NCI-H345 treated with DMSO at 0.1 percent for 48 hours (cell line): Measurements from ENCODE around the gene B4GALT3.
A peak's percentile ranks its signal among the peaks of the same experiment; 100 is the strongest.

Source experiments
- DNase-seq: peaks from one replicate; lab custom pipeline; 2025; ENCODE audit not compliant: unreplicated experiment; lab: John Stamatoyannopoulos, UW

Gene B4GALT3

DNA sequence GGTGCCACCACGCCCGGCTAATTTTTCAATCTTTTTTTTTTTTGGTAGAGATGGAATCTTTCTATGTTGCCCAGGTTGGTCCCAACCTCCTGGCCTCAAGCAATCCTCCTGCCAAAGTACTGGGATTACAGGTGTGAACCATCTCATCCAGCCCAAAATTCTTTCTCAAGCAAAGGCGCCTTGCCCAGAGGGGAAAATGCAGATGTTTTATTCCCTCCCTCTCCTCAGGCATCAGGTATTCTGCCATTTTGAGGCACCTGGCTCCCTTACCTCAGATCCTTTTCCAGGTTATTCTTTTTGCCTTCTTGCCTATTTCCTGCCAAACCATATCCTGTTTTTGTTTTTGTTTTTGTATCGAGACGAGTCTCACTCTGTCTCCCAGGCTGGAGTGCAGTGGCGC lies 11.1 kb upstream of the B4GALT3 start:
- DNase-seq, result no peak

DNA sequence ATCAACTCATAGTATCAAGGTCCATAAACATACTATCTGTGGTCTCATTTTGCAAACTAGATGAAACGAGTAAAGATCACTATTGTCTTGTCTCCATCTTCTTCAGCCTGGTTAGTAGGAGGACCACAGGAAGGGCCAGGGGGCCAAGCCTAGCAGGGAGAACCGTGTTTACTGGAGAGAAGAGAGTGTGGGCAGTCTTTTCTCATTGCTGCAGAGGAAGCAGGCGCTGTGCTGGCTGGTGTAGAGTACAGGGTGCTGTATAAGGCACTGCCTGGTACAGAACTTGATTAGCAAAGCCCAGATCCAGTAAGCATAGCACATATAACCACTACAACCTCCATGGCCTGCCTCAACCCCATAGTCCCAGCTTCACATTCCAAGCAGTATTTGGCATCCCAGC lies 10.0 kb upstream of the B4GALT3 start:
- DNase-seq, result no peak

DNA sequence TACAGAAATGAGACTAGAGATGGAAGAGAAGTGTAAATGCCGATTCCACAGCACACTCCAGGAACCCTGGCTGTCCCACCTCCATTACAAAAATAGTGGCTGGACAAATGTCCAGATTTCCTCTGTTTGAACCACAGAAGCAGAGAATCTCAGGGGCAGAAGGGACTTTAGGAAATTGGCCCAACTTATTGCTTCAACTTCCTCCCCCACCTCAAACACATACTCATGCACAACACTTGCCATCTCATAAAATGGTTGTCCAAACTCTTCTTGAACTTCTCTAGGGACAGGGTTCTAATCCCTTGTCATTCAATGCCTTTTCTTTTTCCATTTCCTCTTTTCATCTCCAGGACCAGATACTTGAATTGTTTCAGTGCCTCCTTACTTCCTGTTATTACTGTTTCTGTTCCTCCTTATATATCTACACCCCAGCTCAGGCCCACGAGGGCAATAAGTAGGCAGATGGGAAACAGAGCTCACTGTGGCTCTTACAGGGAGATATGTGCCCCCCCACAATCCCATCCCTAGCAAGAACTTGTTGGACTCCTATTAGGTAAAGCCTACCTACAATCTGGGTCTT lies 8.5 kb upstream of the B4GALT3 start:
- DNase-seq, result no peak

DNA sequence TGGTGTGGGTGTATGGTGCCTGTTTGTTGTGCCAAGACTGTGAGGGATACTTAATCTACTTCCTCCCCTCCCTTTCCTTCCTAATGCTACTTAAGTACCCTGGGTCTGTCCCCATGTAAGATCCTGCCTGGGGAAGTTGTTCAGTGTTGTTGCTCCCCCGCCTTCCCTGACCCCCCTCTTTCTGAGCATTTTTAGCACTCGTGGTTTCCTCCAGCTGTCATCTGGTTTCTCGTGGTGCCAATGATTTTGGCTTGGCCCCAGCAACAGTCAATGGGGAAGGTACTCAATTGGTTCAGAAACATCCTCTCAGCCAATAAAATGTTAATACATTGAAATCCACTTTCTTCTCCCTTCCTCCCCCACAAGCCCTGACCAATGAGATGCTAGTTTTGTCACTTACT lies 8.0 kb upstream of the B4GALT3 start:
- DNase-seq, result no peak

DNA sequence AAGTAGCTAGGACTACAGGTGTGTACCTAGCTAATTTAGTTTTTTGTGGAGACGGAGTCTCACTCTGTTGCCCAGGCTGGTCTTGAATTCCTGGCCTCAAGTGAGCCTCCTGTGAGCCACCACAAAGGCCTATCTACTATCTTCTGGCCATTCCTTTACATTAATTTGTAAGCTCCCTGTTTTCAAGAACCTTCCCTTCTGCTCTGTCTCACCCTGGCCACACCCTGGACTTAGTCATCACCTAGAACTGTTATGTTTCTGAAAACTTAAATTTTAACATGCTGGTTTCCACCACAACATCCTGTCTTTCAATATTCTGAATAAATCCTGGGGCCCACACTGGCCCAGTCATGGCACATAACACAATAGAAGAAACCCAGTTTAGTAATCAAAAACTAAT lies 4.9 kb upstream of the B4GALT3 start:
- no peak for DNase-seq

DNA sequence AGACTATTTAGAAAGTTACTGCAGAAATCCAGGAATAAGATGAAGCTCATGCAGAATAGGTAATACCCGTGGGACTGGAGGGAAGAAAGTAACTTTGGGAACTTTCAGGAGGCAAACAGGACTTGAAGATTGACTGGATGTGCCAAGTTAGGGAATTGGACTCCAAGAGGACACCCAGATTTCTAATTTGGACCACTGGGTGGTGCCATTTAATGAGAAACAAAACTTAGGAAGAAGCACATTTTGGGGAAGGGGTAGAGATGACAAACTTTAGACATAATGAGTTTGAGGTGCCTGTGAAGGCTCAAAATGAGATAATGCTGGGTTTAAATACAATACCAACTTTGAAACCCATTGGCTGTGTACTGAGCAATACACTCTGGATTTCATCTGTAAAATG lies 3.3 kb upstream of the B4GALT3 start:
- DNase-seq, result no peak

DNA sequence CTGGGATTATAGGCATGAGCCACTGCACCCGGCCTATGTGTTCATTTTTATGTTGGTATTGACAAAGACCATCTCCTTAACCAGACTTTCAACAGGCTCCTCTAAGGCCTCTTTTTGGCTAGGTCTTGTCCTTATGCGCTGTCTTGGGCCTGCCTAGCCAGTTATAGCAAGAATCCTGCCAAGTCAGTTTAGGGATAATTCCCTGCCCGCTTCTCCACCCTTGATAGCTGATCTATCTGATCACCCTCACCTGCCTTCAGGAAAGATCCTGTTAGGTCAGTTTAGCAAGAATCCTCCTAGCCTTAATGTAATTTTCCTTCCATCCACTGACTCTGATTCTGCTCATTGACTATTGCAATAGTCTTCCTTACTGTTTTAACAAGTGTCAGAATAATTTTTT lies 2.4 kb upstream of the B4GALT3 start:
- DNase-seq, result no peak

DNA sequence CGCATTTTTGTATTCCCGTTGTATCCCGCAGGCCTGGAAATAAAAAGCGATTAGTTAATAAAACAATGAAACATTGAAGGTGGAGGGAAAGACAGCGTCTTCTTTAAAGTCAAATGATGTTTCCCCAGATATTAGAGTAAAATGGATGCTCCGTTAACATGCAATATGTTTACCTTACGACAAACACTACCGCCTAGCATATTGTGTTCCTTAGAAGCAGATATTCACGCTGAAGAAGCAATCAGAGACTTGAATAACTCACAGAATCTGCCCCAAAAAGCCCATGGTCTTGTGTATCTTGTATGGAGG lies 583 bp upstream of the B4GALT3 start:
- DNase-seq, result no peak

DNA sequence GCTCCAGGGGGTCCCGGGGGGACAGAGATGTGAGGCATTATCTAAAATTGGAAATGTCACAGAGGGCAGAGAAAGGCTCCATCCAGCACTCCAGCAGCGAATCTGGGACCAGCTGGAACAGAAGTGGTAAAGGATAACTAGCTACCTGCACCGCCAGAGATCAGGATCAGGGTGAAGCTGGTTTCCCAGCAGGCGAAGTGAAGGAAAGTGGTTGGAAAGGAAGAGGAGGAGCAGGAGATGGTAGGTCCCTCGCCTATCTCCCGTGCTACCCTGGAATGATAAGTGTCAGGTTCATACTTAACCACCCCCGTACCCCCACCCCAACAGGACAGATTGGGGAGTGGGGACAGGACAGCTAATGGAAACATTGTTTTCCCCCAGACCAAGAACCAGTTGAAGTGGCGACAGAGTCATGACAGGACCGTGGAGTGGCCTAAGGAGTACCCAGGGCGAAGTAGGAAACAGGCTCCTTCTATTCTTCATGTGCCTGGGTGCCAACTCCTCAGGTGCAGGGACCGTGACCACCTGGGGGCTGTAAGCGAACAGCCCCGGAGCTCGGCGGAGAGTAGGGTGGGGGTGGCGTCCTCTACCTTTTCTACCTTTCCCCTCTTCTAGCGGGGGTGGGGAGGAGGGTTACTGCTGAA lies 717 bp downstream of the B4GALT3 start:
- no peak for DNase-seq

DNA sequence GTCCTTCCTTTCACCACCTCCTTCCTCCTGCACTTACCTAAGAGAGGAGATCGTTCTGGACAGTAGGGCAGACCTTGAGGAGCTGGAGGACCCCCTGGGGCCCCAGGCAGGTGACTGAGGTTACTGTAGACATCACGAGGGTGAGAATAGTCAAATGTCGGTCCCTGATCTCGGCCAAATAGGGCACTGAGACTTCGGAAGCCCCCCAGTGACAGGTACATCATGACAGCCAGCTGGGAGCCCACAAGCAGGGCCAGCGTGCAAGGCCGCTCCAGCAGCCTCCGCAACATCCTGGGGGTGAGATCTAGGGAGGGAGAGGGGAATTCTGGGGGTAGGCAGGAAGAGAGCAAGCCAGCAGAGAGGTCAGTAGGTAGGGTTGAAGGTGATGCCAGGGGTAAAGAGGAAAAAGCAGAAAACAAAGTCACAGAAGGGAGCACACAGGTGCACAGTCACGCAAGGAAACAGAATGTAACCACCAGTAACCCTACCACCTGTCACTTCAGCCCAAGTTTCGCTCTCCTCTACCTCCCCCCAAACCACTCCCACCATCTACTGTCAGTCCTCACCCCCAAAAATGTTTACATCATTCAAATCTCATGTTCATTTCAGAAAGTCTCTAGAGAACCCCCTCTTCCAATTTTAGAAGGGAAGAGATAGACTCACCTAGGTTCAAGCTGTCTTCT lies 1.4 kb downstream of the B4GALT3 start:
- no peak for DNase-seq

DNA sequence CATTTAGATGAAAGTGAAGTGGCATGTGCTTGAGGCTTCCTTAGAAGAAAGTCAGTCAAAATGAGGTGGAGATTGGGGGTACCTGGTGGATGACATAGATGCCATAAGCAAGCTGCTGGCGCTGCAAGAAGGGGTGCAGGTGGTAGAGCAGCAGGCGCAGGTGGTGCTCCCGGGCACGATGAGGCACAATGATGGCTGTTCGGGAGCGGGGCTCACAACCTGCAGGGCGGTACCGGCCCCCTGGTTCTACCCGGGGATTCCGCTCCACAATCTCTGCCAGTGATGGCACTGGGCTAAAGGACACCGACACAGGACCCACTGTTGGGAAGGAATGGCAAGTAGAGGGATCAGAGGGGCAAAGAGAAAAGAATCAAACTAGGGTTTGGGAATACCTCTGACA lies 2.4 kb downstream of the B4GALT3 start:
- DNase-seq, result no peak

DNA sequence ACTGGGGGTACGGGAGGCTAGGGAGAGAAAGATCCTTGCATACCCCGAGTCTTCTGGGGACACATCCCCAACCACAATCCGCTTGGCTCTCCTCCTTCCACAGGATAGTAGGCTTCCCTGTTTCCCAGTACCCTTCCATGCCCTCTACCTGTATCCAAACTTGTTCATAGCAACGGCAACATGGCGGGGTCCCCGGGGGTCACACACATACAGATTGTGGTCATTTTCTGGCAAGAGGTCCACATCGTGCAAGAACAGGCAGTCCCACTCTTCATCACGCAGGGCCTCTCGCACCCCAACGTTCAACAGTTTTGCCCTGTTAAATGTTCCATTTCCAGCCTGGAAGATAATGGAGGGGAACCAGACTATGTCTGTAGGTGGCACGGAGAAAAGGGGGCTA lies 3.6 kb downstream of the B4GALT3 start:
- no peak for DNase-seq

DNA sequence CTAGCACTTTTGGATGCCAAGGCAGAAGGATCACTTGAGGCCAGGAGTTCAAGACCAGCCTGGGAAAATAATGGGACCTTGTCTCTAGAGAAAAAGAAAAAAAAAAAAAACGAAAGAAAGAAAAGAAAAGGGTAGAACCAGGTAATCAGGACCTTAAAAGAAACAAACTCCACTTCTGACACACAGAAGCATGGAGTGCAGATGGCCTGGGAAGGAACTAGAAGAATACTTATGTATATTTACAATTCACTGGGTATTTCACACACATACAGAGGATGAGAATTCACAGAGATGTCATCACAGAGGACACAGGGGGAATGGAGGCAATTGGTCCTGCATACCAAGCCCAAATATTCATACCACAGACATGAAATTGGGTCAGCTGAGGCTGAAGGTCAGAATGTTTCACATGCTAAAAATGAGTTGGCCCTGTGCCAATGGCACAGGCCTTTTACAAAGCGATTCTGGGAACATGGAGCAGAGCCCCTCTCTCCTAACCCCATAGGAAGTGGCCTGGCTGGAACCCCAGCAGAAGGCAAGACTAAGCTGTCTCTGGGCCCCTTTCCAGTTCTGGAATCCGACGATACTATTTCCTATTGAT lies 4.4 kb downstream of the B4GALT3 start:
- no peak for DNase-seq

DNA sequence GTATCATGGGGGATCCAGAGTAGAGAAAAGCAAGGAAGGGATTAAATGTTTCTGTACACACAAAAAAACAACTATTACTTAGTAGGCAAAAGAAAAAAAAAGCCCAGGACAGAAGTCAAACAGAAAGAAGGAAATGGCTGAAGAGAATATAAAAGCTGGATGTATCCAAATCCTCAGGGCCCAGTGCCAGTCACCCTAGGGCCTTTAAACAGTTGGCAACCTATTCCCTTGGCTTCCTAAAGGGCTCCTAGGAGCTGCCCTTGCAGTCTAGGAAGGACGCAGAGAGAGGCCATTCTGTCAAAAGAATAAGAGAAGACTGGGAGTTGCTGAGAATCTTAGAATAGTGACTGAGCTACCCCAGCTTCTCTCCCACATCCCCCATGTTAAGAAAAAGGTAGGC lies 5.0 kb downstream of the B4GALT3 start:
- DNase-seq, result no peak

DNA sequence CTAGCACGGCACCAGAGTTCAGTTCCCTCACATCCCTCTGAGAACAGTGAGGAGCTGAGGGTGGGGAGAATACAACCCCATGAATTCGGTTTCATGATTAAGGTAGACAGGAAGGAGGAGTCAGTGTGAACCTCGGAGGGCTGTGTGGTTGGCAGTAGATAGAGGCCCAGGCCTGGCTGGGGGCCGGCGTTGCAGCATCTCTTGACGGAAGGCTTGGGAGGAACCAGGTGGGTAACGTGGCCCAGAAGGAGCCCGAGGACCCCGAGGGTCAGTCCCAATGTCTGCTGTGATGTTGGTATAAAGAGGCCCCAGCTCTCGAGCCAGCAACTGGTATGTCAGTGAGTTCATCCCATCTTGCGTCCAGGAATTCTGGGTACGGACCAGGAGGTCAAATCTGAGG lies 5.6 kb downstream of the B4GALT3 start:
- DNase-seq, result no peak

DNA sequence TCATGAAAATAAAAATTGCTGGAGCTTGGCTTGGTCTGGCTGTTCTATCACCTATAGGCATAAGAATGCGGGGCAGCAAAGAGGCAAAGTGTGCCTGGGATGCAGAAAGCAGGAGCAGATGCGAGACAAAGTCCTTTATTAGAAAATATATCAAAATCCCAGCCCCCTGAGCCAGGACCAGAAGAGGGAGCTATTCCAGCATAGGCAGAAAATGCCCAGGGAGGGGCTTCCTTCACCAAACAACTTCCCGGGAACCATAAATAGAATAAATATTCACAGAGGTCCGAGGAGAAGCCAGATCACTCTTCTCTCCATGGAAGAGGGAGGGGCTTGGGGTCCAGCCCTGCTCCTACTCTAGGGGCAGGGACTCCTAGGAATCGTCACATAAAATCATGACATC lies 6.1 kb downstream of the B4GALT3 start:
- DNase-seq, result no peak

DNA sequence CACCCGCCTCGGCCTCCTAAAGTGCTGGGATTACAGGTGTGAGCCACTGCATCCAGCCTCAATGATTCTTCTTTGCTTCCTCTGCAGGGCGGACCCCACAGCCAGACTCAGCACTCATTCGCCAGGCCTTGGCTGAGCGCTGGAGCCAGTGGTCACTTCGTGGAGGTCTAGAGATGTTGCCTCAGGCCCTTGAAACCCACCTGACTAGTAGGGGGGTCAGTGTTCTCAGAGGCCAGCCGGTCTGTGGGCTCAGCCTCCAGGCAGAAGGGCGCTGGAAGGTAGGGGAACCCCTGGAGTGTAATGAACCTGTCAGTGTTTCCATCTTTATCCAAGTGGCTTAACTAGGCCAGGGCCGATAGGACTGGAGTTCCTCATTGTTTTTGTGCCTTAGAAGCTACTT lies 8.4 kb downstream of the B4GALT3 start:
- DNase-seq, result no peak

DNA sequence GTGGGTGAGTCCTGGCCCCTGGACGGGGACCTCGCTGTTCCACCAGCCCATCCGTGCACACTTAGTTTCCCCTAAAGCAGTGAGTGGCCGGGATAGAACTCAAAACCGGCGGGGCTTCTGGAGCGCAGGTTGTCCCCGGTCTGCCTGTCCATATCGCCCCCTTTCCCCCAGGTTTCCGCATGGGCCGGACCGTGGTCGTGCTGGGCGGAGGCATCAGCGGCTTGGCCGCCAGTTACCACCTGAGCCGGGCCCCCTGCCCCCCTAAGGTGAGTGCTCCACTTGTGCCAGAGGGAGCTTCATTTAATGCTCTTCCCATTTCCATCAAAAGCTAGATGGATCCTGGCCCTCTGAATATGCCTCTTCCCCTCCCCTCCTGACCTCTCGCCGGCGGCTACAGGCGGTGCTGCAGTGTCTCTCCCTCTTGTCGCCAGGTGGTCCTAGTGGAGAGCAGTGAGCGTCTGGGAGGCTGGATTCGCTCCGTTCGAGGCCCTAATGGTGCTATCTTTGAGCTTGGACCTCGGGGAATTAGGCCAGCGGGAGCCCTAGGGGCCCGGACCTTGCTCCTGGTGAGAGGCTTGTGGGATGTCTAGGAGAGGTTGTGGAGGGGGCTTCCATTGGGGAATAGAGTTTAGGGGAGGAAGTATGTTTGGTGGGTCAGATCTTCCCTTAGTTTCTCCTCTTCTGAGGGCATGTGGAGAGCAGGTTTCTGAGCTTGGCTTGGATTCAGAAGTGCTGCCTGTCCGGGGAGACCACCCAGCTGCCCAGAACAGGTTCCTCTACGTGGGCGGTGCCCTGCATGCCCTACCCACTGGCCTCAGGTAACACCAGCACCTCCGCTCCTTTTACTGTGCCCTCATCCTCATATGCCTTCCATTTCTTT lies 10.4 kb downstream of the B4GALT3 start:
- peak; percentile 6 for DNase-seq

DNA sequence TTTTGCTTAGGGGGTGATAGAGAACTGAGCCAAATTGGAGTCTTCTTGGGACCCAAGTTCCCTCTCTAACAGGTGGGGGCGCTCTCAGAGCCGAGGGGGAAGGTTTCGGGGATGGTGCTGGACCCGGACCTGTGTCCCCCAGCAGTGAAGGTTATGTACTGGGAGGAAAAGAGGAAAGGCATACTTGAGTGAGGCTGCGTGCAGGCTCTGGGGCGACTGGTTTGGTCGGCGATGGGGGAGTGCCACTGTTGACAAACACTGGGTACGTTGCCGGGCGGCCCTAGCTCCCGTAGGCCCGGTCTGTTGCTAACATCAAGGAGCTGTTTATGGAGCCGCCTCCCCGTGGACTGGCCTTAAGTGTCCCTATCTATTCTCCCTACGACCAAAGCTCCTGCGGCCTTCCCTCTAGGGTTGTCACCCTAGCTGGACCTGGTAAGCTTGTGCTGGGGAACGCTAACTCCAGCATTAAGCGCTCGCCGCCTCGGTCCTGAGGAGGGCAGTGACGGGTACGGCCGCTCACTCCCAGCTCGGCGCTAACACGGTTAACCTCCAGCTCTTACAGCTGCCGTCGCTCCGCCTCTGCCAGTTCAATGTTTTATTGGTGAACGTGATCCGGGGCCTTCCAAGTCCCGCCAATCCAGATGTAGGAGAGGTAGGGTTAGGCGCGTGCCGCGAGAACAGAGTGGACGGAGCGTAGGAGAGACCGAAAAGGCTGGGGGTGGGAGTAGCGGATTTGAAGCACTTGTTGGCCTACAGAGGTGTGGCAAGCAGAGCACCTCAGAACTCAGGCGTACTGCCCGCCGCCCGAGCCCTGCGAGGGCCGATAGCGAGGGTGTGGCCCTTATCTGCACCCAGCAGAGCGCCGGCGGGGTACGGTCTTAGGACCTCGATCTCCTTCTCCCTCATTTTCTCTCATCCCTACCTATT lies 11.3 kb downstream of the B4GALT3 start, which contains the start of gene PPOX:
PPOX (plus strand) TSS at position 685 of the 927 bp plus-strand sequence. CDS start 422 bp downstream, outside the sequence.
- DNase-seq, result peak; percentile 95

DNA sequence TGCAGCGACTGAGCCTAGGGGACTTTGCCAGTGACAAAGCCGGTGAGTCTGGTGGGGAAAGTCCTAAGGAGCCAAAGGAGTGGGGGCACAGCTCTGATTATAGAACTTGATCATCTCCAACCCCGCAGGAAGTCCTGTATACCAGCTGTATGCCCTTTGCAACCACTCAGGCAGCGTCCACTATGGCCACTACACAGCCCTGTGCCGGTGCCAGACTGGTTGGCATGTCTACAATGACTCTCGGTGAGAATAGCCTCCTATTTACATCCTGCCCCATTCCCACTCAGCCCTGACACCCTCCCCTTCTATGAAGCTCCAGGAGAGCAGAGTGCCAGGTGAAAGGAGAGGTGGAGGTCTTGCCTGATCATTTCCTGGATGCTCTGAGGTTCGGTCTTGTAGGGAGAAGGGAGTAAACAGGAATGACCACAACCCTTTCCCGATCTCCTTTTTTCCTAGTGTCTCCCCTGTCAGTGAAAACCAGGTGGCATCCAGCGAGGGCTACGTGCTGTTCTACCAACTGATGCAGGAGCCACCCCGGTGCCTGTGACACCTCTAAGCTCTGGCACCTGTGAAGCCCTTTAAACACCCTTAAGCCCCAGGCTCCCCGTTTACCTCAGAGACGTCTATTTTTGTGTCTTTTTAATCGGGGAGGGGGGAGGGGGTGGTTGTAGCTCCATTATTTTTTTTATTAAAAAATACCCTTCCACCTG lies 12.3 kb downstream of the B4GALT3 start:
- no peak for DNase-seq
